CD4-positive, alpha-beta T cell (primary cell): ENCODE data around the gene ALAD. TPM values are rescaled to one million over a fixed set of nuclear protein-coding genes. Genes with fewer than 3 reads are reported as not detected.

Source experiments
- ATAC-seq: fragments of 200-7000 bp; cut with Tn5 transposase; one replicate; pipeline ENCODE4 v1.10.0; 2022; ENCODE audit warnings: mild to moderate bottlenecking; ENCODE audit not compliant: poor library complexity
- CTCF ChIA-PET: fragments of 350-600 bp; sonication (Branson Sonifier 250); formaldehyde crosslinking; loops from one replicate; lab custom pipeline; 2021; ENCODE audit warnings: antibody characterized with exemption, inconsistent platforms; lab: Charles Lee
- POLR2A ChIA-PET: fragments of 350-600 bp; sonication (Branson Sonifier 250); formaldehyde crosslinking; loops from one replicate; lab custom pipeline; 2021; ENCODE audit warnings: antibody characterized with exemption, inconsistent platforms; lab: Charles Lee
- DNase-seq, 14 experiments: peaks; one replicate each; pipeline ENCODE4 v3.0.0-alpha.2; 2013 to 2020; ENCODE audit warnings: mixed read lengths in 2 of 14
- H3K27ac ChIP-seq, 2 donors: one replicate each; pipeline versions ENCODE4 v1.5.1 to v1.7.0; 2013; ENCODE audit warnings: low read length in 2 of 2, low read depth in 1 of 2, mild to moderate bottlenecking in 1 of 2
- H3K27me3 ChIP-seq, 2 experiments: 1 replicate in 1 of 2; 2 replicates in 1 of 2; pipeline versions ENCODE4 v1.6.1 to v1.7.0; 2013; ENCODE audit warnings: low read length in 2 of 2, control low read depth in 1 of 2, mild to moderate bottlenecking in 1 of 2, moderate library complexity in 1 of 2; ENCODE audit not compliant: insufficient read depth in 2 of 2, control insufficient read depth in 1 of 2
- H3K36me3 ChIP-seq: one replicate; pipeline ENCODE4 v1.6.1; 2013; ENCODE audit warnings: low read length, control low read depth; ENCODE audit not compliant: insufficient read depth
- H3K4me1 ChIP-seq: one replicate; pipeline ENCODE4 v1.6.1; 2013; ENCODE audit warnings: low read length, control low read depth; ENCODE audit not compliant: insufficient read depth
- H3K4me3 ChIP-seq: one replicate; pipeline ENCODE4 v1.5.1; 2013; ENCODE audit warnings: mild to moderate bottlenecking, low read length, moderate library complexity
- H3K9me3 ChIP-seq, 2 experiments: 1 replicate in 1 of 2; 2 replicates in 1 of 2; pipeline versions ENCODE4 v1.6.1 to v1.7.0; 2013; ENCODE audit warnings: low read length in 2 of 2, mild to moderate bottlenecking in 2 of 2, control low read depth in 1 of 2, moderate library complexity in 1 of 2; ENCODE audit not compliant: control insufficient read depth in 1 of 2, insufficient read depth in 1 of 2
- H3K27ac Mint-ChIP-seq: one replicate; pipeline ENCODE4 v1.8.0; 2020; ENCODE audit warnings: mixed read lengths
- H3K27me3 Mint-ChIP-seq: one replicate; pipeline ENCODE4 v1.8.0; 2021; ENCODE audit warnings: mixed read lengths
- H3K36me3 Mint-ChIP-seq: one replicate; pipeline ENCODE4 v1.8.0; 2021; ENCODE audit warnings: low read depth, mixed read lengths
- H3K4me1 Mint-ChIP-seq: one replicate; pipeline ENCODE4 v1.8.0; 2021; ENCODE audit warnings: low read depth, mixed read lengths
- H3K4me3 Mint-ChIP-seq: one replicate; pipeline ENCODE4 v1.8.0; 2020; ENCODE audit warnings: mild to moderate bottlenecking, mixed read lengths
- H3K9me3 Mint-ChIP-seq: one replicate; pipeline ENCODE4 v1.8.0; 2020; ENCODE audit warnings: mixed read lengths
- CTCF ChIP-seq: fragments of 200-600 bp; IDR thresholded peaks from one replicate; pipeline ENCODE4 v1.8.0; 2022; ENCODE audit warnings: antibody characterized with exemption, mild to moderate bottlenecking
- intact Hi-C, 2 experiments: fragments of 100-400 bp; cut with DNase I in 1 of 2; cut with micrococcal nuclease in 1 of 2; formaldehyde crosslinking; loops; one replicate each; pipeline versions ENCODE4 v1.15.1 to v1.9.0; 2023 to 2025; cut with DNase I, micrococcal nuclease
- total RNA-seq, 174 experiments: library from RNA in 2 of 174; stranded (reverse) in 2 of 174; gene quantifications; one replicate each; pipeline ENCODE4 v1.2.3 and lab custom pipeline; 2021 to 2026

The ALAD gene
- total RNA-seq, 2 experiments from 2014 or later, result 14.5 to 15.0 TPM

- no peaks in the 10 kb centered on the region for H3K9me3 Mint-ChIP-seq
- no peaks in the 10 kb centered on the region for H3K36me3 ChIP-seq
- ATAC-seq (no peak), DNase-seq (no peak)
- H3K4me3 Mint-ChIP-seq, result no peak overlapping the region
- H3K9me3 ChIP-seq, result no peaks in the 10 kb centered on the region
- H3K27me3 ChIP-seq, result peaks cover 0 to 5% of the 10 kb centered on the region in 2 experiments
- no peaks in the 10 kb centered on the region for H3K36me3 Mint-ChIP-seq
- no peak overlapping the region for H3K27ac Mint-ChIP-seq
- CTCF ChIA-PET, result no interaction called here
- no peak overlapping the region for H3K4me3 ChIP-seq
- intact Hi-C loops, result no loop called here
- H3K4me1 Mint-ChIP-seq, result no peaks in the 10 kb centered on the region
- TF ChIP-seq CTCF, result no peak
- POLR2A ChIA-PET, result no interaction called here
- H3K4me1 ChIP-seq, result no peaks in the 10 kb centered on the region
- no peak overlapping the region for H3K27ac ChIP-seq
- H3K27me3 Mint-ChIP-seq, result peaks cover 29% of the 10 kb centered on the region
Measured at GRCh38 chr9:113356686-113357292, 44.3 kb downstream of the ALAD start.

GRCh38 chr9:113355040-113355596 lies 46.0 kb downstream of the ALAD start:
- no peak for TF ChIP-seq CTCF
- Mint-ChIP-seq H3K36me3 (no peaks in the 10 kb centered on the region), H3K9me3 (no peaks in the 10 kb centered on the region), H3K4me3 (no peak overlapping the region), H3K27me3 (peaks cover 39% of the 10 kb centered on the region), H3K4me1 (peaks cover 9% of the 10 kb centered on the region), H3K27ac (no peak overlapping the region)
- H3K27ac ChIP-seq, result no peak overlapping the region
- peaks cover 4 to 11% of the 10 kb centered on the region in 2 experiments for H3K27me3 ChIP-seq
- H3K4me1 ChIP-seq, result peaks cover 11% of the 10 kb centered on the region
- ChIA-PET POLR2A (no interaction called here), CTCF (no interaction called here)
- H3K9me3 ChIP-seq, result no peaks in the 10 kb centered on the region
- intact Hi-C loops, result no loop called here
- no peak overlapping the region for H3K4me3 ChIP-seq
- no peaks in the 10 kb centered on the region for H3K36me3 ChIP-seq
- ATAC-seq, result no peak
- no peak for DNase-seq

- peaks cover 20% of the 10 kb centered on the region for H3K4me1 ChIP-seq
- no peak overlapping the region for H3K4me3 Mint-ChIP-seq
- no peak for DNase-seq
- POLR2A ChIA-PET, result no interaction called here
- no peak overlapping the region for H3K4me3 ChIP-seq
- H3K9me3 ChIP-seq, result no peaks in the 10 kb centered on the region
- H3K9me3 Mint-ChIP-seq, result no peaks in the 10 kb centered on the region
- CTCF ChIA-PET, result no interaction called here
- no peak overlapping the region for H3K27ac ChIP-seq
- TF ChIP-seq CTCF, result no peak
- H3K27me3 Mint-ChIP-seq, result peaks cover 56% of the 10 kb centered on the region
- ATAC-seq, result no peak
- no peaks in the 10 kb centered on the region for H3K36me3 ChIP-seq
- no peaks in the 10 kb centered on the region for H3K36me3 Mint-ChIP-seq
- H3K27me3 ChIP-seq, result peaks cover 8 to 15% of the 10 kb centered on the region in 2 experiments
- H3K27ac Mint-ChIP-seq, result no peak overlapping the region
- H3K4me1 Mint-ChIP-seq, result peaks cover 13% of the 10 kb centered on the region
- intact Hi-C loops, result no loop called here
Measured at GRCh38 chr9:113352411-113352810, 48.7 kb downstream of the ALAD start.
